Common myeloid progenitor, CD34-positive (primary cell): ENCODE results near the gene TMEM132D.
"Not testable (repeated sequence)": the region's sequence is repeated elsewhere in the genome, so short reads cannot be mapped to it uniquely, and the experiment has no call there.

Experiments used
- CTCF ChIA-PET: fragments of 350-600 bp; sonication (Branson Sonifier 250); formaldehyde crosslinking; loops from one replicate; lab custom pipeline; 2021; ENCODE audit warnings: antibody characterized with exemption; lab: Charles Lee
- POLR2A ChIA-PET: fragments of 350-600 bp; sonication (Branson Sonifier 250); formaldehyde crosslinking; loops from one replicate; lab custom pipeline; 2021; ENCODE audit warnings: antibody characterized with exemption; lab: Charles Lee
- DNase-seq, 3 donors: peaks; one replicate each; pipeline versions ENCODE4 v3.0.0 to v3.0.0-alpha.2; 2013
- H3K27ac ChIP-seq, 2 experiments: 1 replicate in 1 of 2; 2 replicates in 1 of 2; pipeline ENCODE4 v1.7.0; 2013; ENCODE audit warnings: inconsistent platforms in 2 of 2, low read length in 2 of 2, mild to moderate bottlenecking in 2 of 2, low read depth in 1 of 2, moderate library complexity in 1 of 2; ENCODE audit not compliant: severe bottlenecking in 2 of 2, insufficient read depth in 1 of 2, poor library complexity in 1 of 2
- H3K27me3 ChIP-seq, 5 experiments: replicated peaks in 2 of 5; 1 replicate in 3 of 5; 2 replicates in 2 of 5; pipeline versions ENCODE4 v1.6.1 to v1.7.0; 2013; ENCODE audit warnings: low read length in 4 of 5, mild to moderate bottlenecking in 2 of 5, moderate library complexity in 2 of 5, inconsistent platforms in 1 of 5; ENCODE audit not compliant: insufficient read depth in 5 of 5, control insufficient read depth in 4 of 5
- H3K36me3 ChIP-seq, 4 experiments: 1 replicate in 2 of 4; 2 replicates in 2 of 4; pipeline versions ENCODE4 v1.6.1 to v1.7.0; 2013; ENCODE audit warnings: low read length in 3 of 4, control low read depth in 1 of 4, mild to moderate bottlenecking in 1 of 4; ENCODE audit not compliant: control insufficient read depth in 4 of 4, insufficient read depth in 4 of 4
- H3K4me1 ChIP-seq, 4 experiments: 1 replicate in 3 of 4; 2 replicates in 1 of 4; pipeline versions ENCODE4 v1.6.1 to v1.7.1; 2013; ENCODE audit warnings: low read length in 3 of 4, mild to moderate bottlenecking in 3 of 4, control low read depth in 1 of 4, inconsistent platforms in 1 of 4, moderate library complexity in 1 of 4; ENCODE audit not compliant: control insufficient read depth in 4 of 4, insufficient read depth in 4 of 4; ENCODE audit errors: control extremely low read depth in 1 of 4
- H3K4me3 ChIP-seq, 7 experiments: 1 replicate in 4 of 7; 2 replicates in 3 of 7; pipeline versions ENCODE4 v1.5.1 to v1.7.0; 2013; ENCODE audit warnings: mild to moderate bottlenecking in 7 of 7, low read length in 6 of 7, moderate library complexity in 6 of 7, inconsistent platforms in 2 of 7, low read depth in 2 of 7, control low read depth in 1 of 7; ENCODE audit not compliant: insufficient read depth in 4 of 7, control insufficient read depth in 1 of 7; ENCODE audit errors: extremely low read depth in 1 of 7
- H3K9me3 ChIP-seq, 5 experiments: 1 replicate in 4 of 5; 2 replicates in 1 of 5; pipeline versions ENCODE4 v1.6.1 to v1.7.1; 2013; ENCODE audit warnings: low read length in 4 of 5, mild to moderate bottlenecking in 2 of 5, inconsistent platforms in 1 of 5, low read depth in 1 of 5, moderate library complexity in 1 of 5; ENCODE audit not compliant: control insufficient read depth in 4 of 5, insufficient read depth in 2 of 5; ENCODE audit errors: control extremely low read depth in 1 of 5
- WGBS: methylation state at CpG from one replicate; pipeline ENCODE4 v1.1.5; 2013; ENCODE audit not compliant: insufficient coverage; 5-methylcytosine and 5-hydroxymethylcytosine counted together

The TMEM132D gene

GRCh38 chr12:129200576-129200975 is 703.2 kb downstream of the TMEM132D start:
- no peak for DNase-seq
- ChIA-PET POLR2A (no interaction called here), CTCF (no interaction called here)
- H3K9me3 ChIP-seq: no peaks in the 10 kb centered on the region
- H3K36me3 ChIP-seq: no peaks in the 10 kb centered on the region
- no peaks in the 10 kb centered on the region for H3K4me1 ChIP-seq
- no peak overlapping the region for H3K27ac ChIP-seq
- no peak overlapping the region for H3K4me3 ChIP-seq
- 51% methylated on average over 3 of the region's 8 CpGs for WGBS
- H3K27me3 ChIP-seq: no peaks in the 10 kb centered on the region

- Histone ChIP-seq H3K9me3 (peaks cover 0 to 8% (median 0%) of the 10 kb centered on the region in 5 experiments), H3K4me1 (no peaks in the 10 kb centered on the region), H3K36me3 (no peaks in the 10 kb centered on the region), H3K4me3 (no peak overlapping the region), H3K27ac (no peak overlapping the region), H3K27me3 (no peaks in the 10 kb centered on the region)
- CTCF ChIA-PET: no interaction called here
- 100% methylated on average over 2 of the region's 3 CpGs for WGBS
- no peak for DNase-seq
- POLR2A ChIA-PET: no interaction called here
Measured at GRCh38 chr12:129196927-129197326, 706.9 kb downstream of the TMEM132D start.

- CTCF ChIA-PET: no interaction called here
- POLR2A ChIA-PET: no interaction called here
Measured at GRCh38 chr12:129195081-129195480, 708.7 kb downstream of the TMEM132D start.

GRCh38 chr12:129193263-129193871 is 710.5 kb downstream of the TMEM132D start:
- CTCF ChIA-PET: no interaction called here
- peaks cover 0 to 8% (median 0%) of the 10 kb centered on the region in 5 experiments for H3K9me3 ChIP-seq
- no peaks in the 10 kb centered on the region for H3K36me3 ChIP-seq
- 67% methylated on average over 1 of the region's 4 CpGs for WGBS
- DNase-seq: no peak
- H3K27ac ChIP-seq: no peak overlapping the region
- POLR2A ChIA-PET: no interaction called here
- no peaks in the 10 kb centered on the region for H3K4me1 ChIP-seq
- H3K27me3 ChIP-seq: no peaks in the 10 kb centered on the region
- H3K4me3 ChIP-seq: no peak overlapping the region

More at GRCh38 chr12:129195081-129195480, 708.7 kb downstream of the TMEM132D start:
- Histone ChIP-seq H3K27ac (no peak overlapping the region), H3K9me3 (peaks cover 0 to 8% (median 0%) of the 10 kb centered on the region in 5 experiments), H3K27me3 (no peaks in the 10 kb centered on the region), H3K4me1 (no peaks in the 10 kb centered on the region), H3K4me3 (no peak overlapping the region), H3K36me3 (no peaks in the 10 kb centered on the region)
- no peak for DNase-seq
- WGBS: 82% methylated on average over 2 of the region's 2 CpGs

- H3K27ac ChIP-seq: no peak overlapping the region
- no peaks in the 10 kb centered on the region for H3K36me3 ChIP-seq
- no peak overlapping the region for H3K4me3 ChIP-seq
- ChIA-PET CTCF (no interaction called here), POLR2A (no interaction called here)
- H3K4me1 ChIP-seq: no peaks in the 10 kb centered on the region
- H3K9me3 ChIP-seq: peaks cover 0 to 8% (median 0%) of the 10 kb centered on the region in 5 experiments
- 55% methylated on average over 7 of the region's 7 CpGs for WGBS
- no peaks in the 10 kb centered on the region for H3K27me3 ChIP-seq
- DNase-seq: no peak
Measured at GRCh38 chr12:129190827-129191226, 713.0 kb downstream of the TMEM132D start.

- CTCF ChIA-PET, H3K36me3 ChIP-seq, POLR2A ChIA-PET, H3K27me3 ChIP-seq, H3K4me1 ChIP-seq, DNase-seq, H3K4me3 ChIP-seq, H3K9me3 ChIP-seq, H3K27ac ChIP-seq: not testable (repeated sequence)
- WGBS: 82% methylated on average over 4 of the region's 4 CpGs
Measured at GRCh38 chr12:129189879-129190278, 713.9 kb downstream of the TMEM132D start.

- Histone ChIP-seq H3K9me3 (no peaks in the 10 kb centered on the region), H3K36me3 (no peaks in the 10 kb centered on the region), H3K4me3 (no peak overlapping the region), H3K27me3 (no peaks in the 10 kb centered on the region), H3K4me1 (no peaks in the 10 kb centered on the region), H3K27ac (no peak overlapping the region)
- DNase-seq: no peak
- CTCF ChIA-PET: no interaction called here
- WGBS: no CpG with 5 or more reads among the region's 1 CpG
- POLR2A ChIA-PET: no interaction called here
Measured at GRCh38 chr12:129186952-129187351, 716.9 kb downstream of the TMEM132D start.
